Stimulated activated CD4-positive, alpha-beta T cell treated with anti-CD3 and anti-CD28 coated beads, Interleukin-2, amount 100 ng/mL, for 4 hours (primary cell): Measurements from ENCODE around the gene CALM3.

Experiments
- DNase-seq: peaks from one replicate; pipeline ENCODE4 v3.0.0-alpha.2; 2020; ENCODE audit warnings: low read depth

CALM3 gene

DNA sequence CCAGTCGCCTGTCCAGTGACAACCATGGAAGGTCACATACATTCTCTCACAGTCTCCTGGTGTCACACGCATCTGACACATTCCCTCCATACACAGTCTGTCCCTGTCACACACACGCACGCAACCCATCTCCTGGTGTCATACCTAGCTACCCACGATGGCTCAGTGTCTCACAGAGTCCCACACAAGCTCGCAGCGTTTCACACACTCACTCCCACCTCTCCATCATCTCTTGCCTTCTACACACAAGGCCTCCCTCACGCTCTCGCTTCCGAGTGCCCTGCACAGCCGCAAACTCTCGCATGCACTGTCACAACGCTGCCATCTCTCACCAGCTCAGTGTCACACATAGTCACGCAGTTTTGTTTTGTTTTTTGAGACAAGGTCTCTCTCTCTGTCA, 36.1 kb downstream of the CALM3 start:
- no peak for DNase-seq

DNA sequence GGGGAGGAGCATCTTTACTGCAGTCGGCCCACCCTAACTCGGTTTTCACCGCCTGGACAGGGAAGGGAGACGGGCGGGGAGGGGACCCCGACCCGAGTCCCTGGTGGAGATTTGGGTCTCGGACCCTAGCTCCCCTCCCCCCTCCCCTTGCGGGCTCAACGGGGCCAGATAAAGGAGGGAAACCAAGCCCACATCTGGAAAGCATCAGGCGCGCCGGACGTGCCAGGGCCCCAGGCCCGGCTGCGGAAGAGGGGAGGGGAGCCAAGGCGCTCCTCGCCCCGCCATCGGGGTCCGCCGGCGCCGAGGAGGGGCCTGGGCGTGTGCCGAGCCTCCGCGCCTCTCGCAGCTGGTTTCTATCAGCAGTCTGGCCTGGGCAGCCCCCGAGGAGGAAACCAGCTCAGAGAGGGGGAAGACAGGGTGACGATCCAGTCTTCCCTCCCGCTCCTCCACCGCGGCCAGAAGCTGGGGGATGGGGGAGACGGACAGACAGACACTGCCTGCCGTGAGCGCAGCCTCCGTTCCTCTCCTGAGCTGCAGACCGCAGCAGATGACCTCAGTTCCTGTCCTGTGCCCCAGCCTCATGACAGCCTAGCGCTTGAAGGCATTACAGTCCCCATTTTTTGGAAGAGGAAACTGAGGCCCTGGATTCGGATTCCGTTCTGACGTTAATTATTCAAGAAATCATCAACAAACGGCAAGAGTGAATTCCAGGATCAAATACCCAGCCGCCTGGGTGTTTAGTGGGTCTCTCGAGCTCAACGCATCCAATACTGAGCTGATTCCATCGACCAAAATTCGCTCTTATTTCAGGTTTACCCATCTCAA, 38.4 kb downstream of the CALM3 start:
- DNase-seq: no peak

DNA sequence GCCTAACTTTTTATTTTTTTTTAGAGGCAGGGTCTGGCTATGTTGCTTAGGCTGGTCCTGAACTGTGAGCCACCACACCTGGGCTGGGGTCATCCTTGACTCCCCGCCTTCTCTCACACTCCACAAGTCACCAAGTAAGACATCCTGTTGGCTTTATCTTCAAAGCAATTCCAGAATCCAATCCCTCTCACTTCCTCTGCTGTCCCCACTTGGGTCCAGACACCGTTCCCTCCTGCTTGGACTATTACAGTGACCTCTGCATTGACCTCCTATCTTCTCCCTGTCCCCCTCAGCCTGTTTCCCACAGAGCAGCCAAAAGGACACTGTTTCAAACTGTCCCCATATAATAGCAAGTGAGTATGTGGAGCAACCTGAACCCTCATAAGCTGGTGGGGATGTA, 39.5 kb downstream of the CALM3 start:
- DNase-seq: no peak

DNA sequence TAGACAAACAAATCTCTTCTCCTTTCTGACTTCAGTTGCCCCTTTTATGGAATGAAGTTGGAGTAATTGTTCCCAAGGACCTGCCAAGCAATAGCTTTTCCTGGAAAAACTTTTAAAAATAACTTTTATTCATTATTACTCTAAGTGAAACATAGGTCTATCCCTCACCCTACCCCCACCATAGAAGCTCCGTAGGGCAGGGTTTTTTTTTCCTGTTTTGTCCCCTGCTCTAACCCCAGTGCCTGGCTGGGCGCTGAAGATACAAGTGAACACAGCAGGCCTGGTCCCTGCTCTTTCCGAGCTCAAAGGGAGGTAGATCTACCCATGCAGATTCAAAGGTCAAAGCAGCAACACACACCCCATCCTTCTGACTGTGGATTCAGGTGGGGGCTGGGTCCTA, 43.6 kb downstream of the CALM3 start:
- no peak for DNase-seq

DNA sequence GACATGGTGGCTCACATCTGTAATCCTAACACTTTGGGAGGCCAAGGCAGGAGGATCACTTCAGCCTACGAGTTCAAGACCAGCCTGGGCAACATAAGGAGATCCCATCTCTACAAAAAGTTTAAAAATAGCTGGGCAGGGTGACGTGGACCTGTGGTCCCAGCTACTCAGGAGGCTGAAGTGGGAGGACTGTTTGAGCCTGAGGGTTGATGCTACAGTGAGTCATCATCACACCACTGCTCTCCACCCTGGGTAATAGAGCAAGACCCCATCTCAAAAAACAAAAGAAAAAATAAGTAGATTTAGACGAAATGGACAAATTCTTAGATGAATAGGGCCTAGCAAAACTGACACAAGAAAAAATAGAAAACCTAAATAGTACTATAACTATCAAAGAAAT, 45.3 kb downstream of the CALM3 start:
- DNase-seq: no peak

DNA sequence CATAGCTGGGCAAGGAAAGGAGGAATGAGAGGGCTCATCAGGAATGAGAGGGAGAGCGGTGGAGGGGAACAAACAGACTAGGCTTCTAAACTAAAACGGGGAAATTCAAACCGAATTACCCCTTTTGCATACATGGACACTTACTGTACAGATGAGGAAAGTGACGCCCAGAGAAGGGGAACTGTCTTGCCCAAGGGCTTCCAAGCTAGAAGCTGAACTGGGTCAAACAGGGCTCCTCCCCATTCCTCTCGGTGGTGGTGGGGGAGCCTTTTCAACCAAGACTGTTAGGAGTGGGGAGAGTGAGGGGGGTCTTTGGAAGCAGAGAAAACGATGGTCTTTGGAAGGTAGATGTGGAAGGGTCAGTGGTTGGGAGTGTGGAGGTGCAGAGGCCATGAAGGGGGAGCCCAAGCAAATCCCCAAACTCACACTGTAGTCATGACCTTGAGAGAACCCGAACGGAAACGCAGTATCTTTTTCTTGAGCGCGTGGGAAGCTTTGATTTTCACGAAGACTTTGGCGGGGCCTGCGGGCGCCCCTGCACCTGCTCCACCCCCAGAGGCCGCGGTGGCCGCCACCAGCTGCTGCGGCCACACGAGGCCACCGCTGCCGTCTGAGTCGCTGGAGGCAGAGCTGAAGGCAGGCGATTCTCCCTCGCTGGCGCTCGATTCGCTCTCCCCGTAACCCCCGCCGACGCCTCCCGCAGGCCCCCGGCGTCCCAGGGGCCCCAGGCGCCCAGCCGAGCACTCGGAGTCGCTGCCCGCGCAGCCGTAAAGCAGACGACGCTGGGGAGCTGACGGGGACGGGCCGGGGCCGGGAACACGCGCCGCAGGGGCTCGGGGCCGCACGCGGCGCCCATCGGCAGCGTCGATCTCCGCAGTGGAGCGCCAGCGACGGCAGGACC, 47.2 kb downstream of the CALM3 start:
- DNase-seq: no peak

DNA sequence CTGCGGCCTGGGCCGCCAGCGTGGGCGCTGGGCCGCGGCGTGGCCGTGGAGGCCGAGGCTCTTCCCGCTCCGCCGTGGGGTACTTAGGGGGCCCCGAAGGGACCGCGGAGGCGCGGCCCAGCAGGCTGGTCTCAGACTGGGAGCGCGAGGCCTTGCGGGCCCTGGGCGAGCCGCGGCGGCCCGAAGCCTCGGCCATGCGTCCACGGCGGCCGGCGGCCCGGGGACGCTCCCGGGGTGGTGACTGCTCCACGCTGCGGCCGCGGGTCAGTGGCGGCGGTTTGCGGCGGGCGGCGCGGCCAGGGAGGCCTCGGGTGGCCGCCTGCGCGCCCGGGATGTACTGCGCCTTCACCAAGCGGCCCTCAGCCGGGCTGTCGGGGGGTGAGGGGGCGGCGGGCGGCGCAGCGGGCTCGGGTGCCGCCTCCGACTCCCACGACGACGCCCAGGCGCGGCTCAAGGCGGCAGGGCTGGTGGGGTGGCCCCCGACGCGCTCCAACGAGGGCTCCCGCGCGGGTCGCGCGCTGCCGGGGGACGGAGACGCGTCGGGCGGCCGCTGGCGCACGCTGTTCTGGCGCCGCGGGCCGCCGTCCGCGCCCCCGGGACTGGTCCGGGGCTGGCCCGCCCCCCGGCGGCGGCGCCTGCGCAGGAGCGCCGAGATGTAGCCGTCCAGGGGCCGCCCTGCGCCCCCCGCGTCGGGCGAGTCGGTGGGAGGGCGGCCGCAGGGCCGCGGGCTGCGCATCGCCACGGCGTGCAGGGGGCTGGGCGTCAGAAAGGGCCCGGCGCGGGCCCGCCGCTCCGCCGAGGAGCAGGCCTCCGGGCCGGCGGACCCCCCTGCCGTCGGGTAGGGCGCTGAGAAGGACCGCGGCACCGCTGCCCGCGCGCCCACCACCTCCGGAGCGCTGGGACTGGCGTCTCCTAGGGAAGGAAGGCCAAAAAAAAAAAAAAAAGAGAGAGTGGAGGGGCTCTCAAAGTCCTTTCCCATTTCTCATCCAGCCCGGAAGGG, 48.1 kb downstream of the CALM3 start:
- no peak for DNase-seq

DNA sequence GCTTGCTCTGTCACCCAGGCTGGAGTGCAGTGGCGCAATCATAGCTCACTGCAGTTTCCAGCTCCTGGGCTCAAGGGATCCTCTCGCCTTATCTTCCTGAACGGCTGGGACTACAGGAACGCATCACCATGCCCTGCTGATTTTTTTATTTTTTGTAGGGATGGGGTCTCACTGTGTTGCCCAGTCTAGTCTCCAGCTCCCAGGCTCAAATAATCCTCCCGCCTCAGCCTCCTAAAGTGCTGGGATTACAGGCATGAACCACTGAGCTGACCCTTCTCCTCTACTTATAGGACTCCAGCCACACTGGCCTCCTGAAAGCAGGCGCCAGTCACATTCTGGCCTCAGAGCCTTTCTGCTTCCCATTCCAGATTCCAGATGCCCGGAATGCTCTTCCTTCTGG, 49.3 kb downstream of the CALM3 start:
- no peak for DNase-seq

DNA sequence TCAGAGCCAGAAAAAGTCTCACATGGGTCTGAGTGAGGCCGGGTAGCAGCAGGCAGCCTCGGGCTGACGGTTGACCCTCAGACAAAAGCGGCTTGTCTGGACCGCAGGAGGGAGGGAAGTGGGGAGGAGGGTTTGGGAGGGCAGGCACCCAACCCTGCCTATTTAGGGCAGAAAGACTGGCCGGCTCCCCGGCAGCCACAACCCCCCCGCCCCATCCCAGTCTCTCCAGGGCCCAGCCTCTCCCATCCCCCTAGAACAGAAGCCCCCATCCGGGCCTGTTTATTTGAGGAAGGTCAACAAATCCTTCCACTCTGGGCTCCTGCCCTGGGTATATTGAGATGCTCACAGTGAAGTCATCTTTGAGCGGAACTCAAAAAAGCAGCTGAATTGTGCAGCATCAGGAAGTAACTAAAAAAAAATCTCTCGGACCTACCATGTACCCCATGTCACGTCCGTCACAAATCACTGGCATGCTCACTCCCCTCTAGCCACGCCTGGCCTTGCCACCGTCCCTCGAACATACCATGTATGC, 53.6 kb downstream of the CALM3 start:
- DNase-seq: no peak

DNA sequence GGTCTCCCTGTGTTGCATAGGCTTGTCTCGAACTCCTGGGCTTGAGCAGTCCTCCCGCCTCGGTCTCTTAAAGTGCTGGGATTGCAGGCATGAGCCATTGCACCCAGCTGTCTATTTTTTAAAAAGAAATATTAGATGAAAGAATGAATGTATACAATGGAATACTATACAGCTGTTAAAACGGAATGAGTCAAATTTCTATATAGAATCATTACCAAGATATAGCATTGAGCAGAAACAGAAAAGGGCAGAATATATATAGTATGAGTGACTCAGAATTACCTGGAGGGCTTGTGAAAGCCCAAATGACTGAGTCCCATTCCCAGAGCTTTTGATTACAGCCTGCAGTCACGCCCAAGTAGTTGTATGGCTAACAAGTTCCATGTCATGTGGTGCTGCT, 55.4 kb downstream of the CALM3 start:
- DNase-seq: no peak

DNA sequence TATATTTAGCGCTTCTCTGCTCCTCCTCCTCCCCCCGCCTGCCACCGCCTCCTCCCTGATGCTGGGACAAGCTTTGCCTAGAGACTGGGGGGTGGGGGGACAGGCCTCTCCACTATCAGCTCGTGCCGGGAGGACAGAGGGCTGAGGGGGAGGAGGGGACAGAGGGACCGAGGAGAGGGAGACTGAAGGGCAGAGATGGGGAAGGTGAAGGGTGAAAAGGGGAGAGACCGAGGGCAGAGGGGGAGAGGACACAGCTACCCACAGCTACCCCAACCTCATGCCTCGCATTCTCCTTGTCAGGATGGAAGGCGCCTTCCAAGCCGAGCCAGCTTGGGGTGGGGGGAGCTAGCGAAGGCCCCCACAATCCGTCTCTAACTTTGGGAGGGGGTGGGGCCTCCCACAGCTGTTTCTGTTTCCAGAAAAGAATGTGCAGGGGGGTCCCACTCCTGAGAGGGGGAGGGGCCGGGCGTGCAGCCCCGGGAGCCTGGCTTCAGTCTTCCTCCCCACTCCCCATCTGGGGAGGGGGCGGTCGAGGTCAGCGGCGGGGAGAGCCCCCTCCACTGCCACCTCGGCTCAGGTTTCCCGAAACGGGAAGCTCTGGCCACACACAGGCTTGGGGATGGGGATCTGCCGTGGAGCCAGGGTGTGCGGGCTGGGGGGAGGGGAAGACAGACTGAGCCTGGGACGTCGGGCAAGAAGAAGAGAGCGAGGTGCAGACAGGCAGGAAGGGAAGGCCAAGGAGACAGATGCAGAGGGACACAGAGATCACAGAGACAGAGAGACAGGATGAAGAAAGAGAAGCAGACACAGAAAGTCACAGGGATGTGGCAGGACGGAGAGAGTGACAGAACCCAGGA, 58.2 kb downstream of the CALM3 start:
- no peak for DNase-seq

DNA sequence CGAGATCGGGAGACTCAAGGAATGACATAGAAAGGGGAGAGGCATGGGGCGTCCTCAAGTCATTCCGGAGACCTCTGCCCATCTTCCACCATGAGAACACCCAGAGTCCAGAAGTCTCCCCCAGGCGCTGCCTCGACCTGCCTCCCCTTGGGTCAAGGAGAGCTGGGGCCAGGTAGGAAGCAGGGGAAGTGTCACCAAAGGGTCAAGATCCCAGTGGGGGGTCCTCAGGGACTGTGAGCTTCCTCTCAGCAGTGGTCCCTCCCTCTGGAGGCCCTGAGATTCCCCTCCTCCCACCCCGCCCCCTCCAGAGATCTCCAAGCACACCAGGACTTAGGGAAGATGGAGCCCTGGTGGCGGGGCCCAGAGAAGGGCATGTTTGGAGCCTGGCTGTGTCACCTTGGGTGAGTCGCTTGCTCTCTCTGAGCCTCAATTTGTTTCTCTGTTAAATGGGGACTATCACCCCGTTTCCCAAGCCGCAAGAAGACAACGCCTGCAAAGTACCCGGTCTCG, 58.9 kb downstream of the CALM3 start:
- DNase-seq: no peak
